ENCODE data around the gene SLC9C1.

GRCh38 chr3:112187300-112187699 lies 106.7 kb downstream of the SLC9C1 start:
- TF ChIP-seq ZNF274 (IDR thresholded peaks at IDR 0.05; ENCODE audit: low read depth, low read length), result no peak
- TF ChIP-seq SUZ12 (IDR thresholded peaks at IDR 0.05; ENCODE audit: extremely low read depth, insufficient read depth, insufficient read length), result no peak
